Activated CD4-positive, alpha-beta T cell treated with anti-CD3 and anti-CD28 coated beads for 36 hours (primary cell): Measurements from ENCODE around the gene C11orf24. TPM values are rescaled to one million over a fixed set of nuclear protein-coding genes. Genes with fewer than 3 reads are reported as not detected.

Experiments used
- ATAC-seq: fragments of 200-7000 bp; cut with Tn5 transposase; one replicate; pipeline ENCODE4 v1.10.0; 2021; ENCODE audit warnings: mild to moderate bottlenecking, moderate library complexity
- CTCF ChIA-PET: fragments of 350-600 bp; sonication (Branson Sonifier 250); formaldehyde crosslinking; loops from one replicate; lab custom pipeline; 2021; ENCODE audit warnings: antibody characterized with exemption; lab: Charles Lee
- POLR2A ChIA-PET: fragments of 350-600 bp; sonication (Branson Sonifier 250); formaldehyde crosslinking; loops from one replicate; lab custom pipeline; 2021; ENCODE audit warnings: antibody characterized with exemption, inconsistent platforms; lab: Charles Lee
- DNase-seq: peaks from one replicate; pipeline ENCODE4 v3.0.0-alpha.2; 2020
- H3K27ac Mint-ChIP-seq: one replicate; pipeline ENCODE4 v1.8.0; 2021; ENCODE audit warnings: mixed read lengths
- H3K27me3 Mint-ChIP-seq: one replicate; pipeline ENCODE4 v1.8.0; 2021; ENCODE audit warnings: mixed read lengths
- H3K36me3 Mint-ChIP-seq: one replicate; pipeline ENCODE4 v1.8.0; 2021; ENCODE audit warnings: low read depth, mixed read lengths
- H3K4me1 Mint-ChIP-seq: one replicate; pipeline ENCODE4 v1.8.0; 2021; ENCODE audit warnings: mixed read lengths
- H3K4me3 Mint-ChIP-seq: one replicate; pipeline ENCODE4 v1.8.0; 2021; ENCODE audit warnings: mild to moderate bottlenecking, moderate library complexity, mixed read lengths
- H3K9me3 Mint-ChIP-seq: one replicate; pipeline ENCODE4 v1.8.0; 2021; ENCODE audit warnings: low read depth, mixed read lengths
- intact Hi-C, 2 experiments: fragments of 100-400 bp; cut with DNase I in 1 of 2; cut with micrococcal nuclease in 1 of 2; formaldehyde crosslinking; loops; one replicate each; pipeline versions ENCODE4 v1.14.2 to v1.15.1; 2022 to 2024; cut with DNase I, micrococcal nuclease
- total RNA-seq, 2 experiments: library from RNA; stranded (reverse); gene quantifications; one replicate each; pipeline ENCODE4 v1.2.3, GENCODE V29; 2021

Gene C11orf24
- total RNA-seq, 2 experiments from 2014 or later = 29.4 to 37.4 TPM

- peak; percentile 41 for ATAC-seq
- ChIA-PET CTCF (interaction anchor here (0.7 kb wide), 1 partner anchor 14 kb away, joined by 3 read pairs; no protein-coding TSS in a partner anchor), POLR2A (no interaction called here)
- Mint-ChIP-seq H3K4me1 (peaks cover 47% of the 10 kb centered on the region), H3K27ac (no peak overlapping the region), H3K27me3 (peaks cover 2% of the 10 kb centered on the region), H3K9me3 (no peaks in the 10 kb centered on the region), H3K4me3 (peak overlapping the region; percentile 71), H3K36me3 (peaks cover 2% of the 10 kb centered on the region)
- DNase-seq = peak; percentile 87
- intact Hi-C loops = loop anchor here in 1 of 2 experiments (1.0 to 5.0 kb wide), 6 partner anchors 59 to 689 kb away; partner anchors contain the start of genes CPT1A, IGHMBP2, MRPL21 and PPP6R3
These were observed 58.1 kb downstream of the C11orf24 start for GRCh38 chr11:68213555-68214172.

GRCh38 chr11:68213135-68213515 lies 58.6 kb downstream of the C11orf24 start, which contains the start of gene KMT5B:
Gene KMT5B (minus strand): TSS chr11:68213296. CDS start chr11:68190076, 23,220 bp downstream.
- Mint-ChIP-seq H3K27ac (peak within 1 kb of the TSS; percentile 91), H3K4me1 (peaks cover 50% of the 10 kb centered on the region), H3K4me3 (peak within 1 kb of the TSS; percentile 90), H3K9me3 (no peaks in the 10 kb centered on the region), H3K27me3 (peaks cover 2% of the 10 kb centered on the region), H3K36me3 (peaks cover 2% of the 10 kb centered on the region)
- DNase-seq = peak; percentile 66
- intact Hi-C loops = loop anchor here in 1 of 2 experiments (1.0 to 5.0 kb wide), 6 partner anchors 59 to 690 kb away; partner anchors contain the start of genes CPT1A, IGHMBP2, MRPL21 and PPP6R3
- CTCF ChIA-PET = no interaction called here
- POLR2A ChIA-PET = no interaction called here
- ATAC-seq = no peak

GRCh38 chr11:68212421-68213134 lies 59.2 kb downstream of the C11orf24 start:
- peaks cover 50% of the 10 kb centered on the region for H3K4me1 Mint-ChIP-seq
- H3K4me3 Mint-ChIP-seq = peak overlapping the region; percentile 90
- ATAC-seq (peak; percentile 68), DNase-seq (peak; percentile 77)
- peak overlapping the region; percentile 91 for H3K27ac Mint-ChIP-seq
- CTCF ChIA-PET = interaction anchor here (0.8 to 1.3 kb wide), 3 partner anchors 18 to 95 kb away, joined by 3 to 6 read pairs (median 5); no protein-coding TSS in a partner anchor
- H3K27me3 Mint-ChIP-seq = peaks cover 2% of the 10 kb centered on the region
- H3K9me3 Mint-ChIP-seq = no peaks in the 10 kb centered on the region
- POLR2A ChIA-PET = no interaction called here
- H3K36me3 Mint-ChIP-seq = peaks cover 2% of the 10 kb centered on the region
- intact Hi-C loops = loop anchor here in 1 of 2 experiments (1.0 to 5.0 kb wide), 8 partner anchors 60 to 690 kb away; partner anchors contain the start of genes CHKA, CPT1A, IGHMBP2 and MRPL21

GRCh38 chr11:68211546-68211945 lies 60.2 kb downstream of the C11orf24 start:
- H3K4me1 Mint-ChIP-seq = peaks cover 55% of the 10 kb centered on the region
- CTCF ChIA-PET = interaction anchor here (0.7 to 1.7 kb wide), 8 partner anchors 9 to 110 kb away, joined by 3 to 6 read pairs (median 4); no protein-coding TSS in a partner anchor
- DNase-seq = peak; percentile 32

More at GRCh38 chr11:68211546-68211945, 60.2 kb downstream of the C11orf24 start:
- POLR2A ChIA-PET = no interaction called here
- ATAC-seq = no peak
- Mint-ChIP-seq H3K36me3 (peaks cover 2% of the 10 kb centered on the region), H3K9me3 (no peaks in the 10 kb centered on the region), H3K27ac (peak overlapping the region; percentile 56), H3K27me3 (peaks cover 2% of the 10 kb centered on the region), H3K4me3 (peak overlapping the region; percentile 90)
- intact Hi-C loops = loop anchor here in 1 of 2 experiments (5.0 kb wide), 1 partner anchor 631 kb away; the partner anchor contains the start of gene CPT1A

Other genes starting within 250 kb of the C11orf24 start
- gene NDUFS8, start 241.3 kb downstream of the C11orf24 start, total RNA-seq = 100 to 1,000 TPM; 108 to 113 TPM
- gene TCIRG1, start 232.9 kb downstream of the C11orf24 start, total RNA-seq = 100 to 1,000 TPM; 117 to 151 TPM
- 1 to 10 TPM; 5.5 to 7.5 TPM for gene CHKA, start 150.6 kb downstream of the C11orf24 start, total RNA-seq
- 10 to 100 TPM; 22.9 to 23.1 TPM for gene KMT5B, start 58.7 kb downstream of the C11orf24 start, total RNA-seq
- gene LRP5, start 40.6 kb upstream of the C11orf24 start, total RNA-seq = 10 to 100 TPM; 11.7 to 13.6 TPM
- 100 to 1,000 TPM; 110 to 126 TPM for gene PPP6R3, start 188.8 kb upstream of the C11orf24 start, total RNA-seq